Transverse colon (tissue), 4 donors: ENCODE data around the gene DPYD. TPM values are rescaled to one million over a fixed set of nuclear protein-coding genes. Genes with fewer than 3 reads are reported as not detected.

Source experiments
- DNase-seq: peaks from one replicate; pipeline ENCODE4 v3.0.0-alpha.2; 2019
- H3K27ac ChIP-seq, 4 donors: fragments of 200-600 bp; sonication (generic); 2 replicates each; pipeline ENCODE4 v1.5.1; 2016 to 2018; ENCODE audit warnings: inconsistent platforms in 4 of 4
- H3K27me3 ChIP-seq: fragments of 200-600 bp; sonication (generic); 2 replicates; pipeline ENCODE4 v1.5.1; 2017; ENCODE audit warnings: inconsistent platforms
- H3K36me3 ChIP-seq, 4 donors: fragments of 200-600 bp; sonication (generic); 2 replicates each; pipeline ENCODE4 v1.5.1; 2017 to 2019; ENCODE audit warnings: inconsistent platforms in 4 of 4
- H3K4me1 ChIP-seq, 4 donors: fragments of 200-600 bp; sonication (generic); 2 replicates each; pipeline ENCODE4 v1.5.1; 2017 to 2020; ENCODE audit warnings: inconsistent platforms in 4 of 4
- H3K4me3 ChIP-seq, 4 donors: fragments of 200-600 bp; sonication (generic); 1 replicate in 1 of 4; 2 replicates in 3 of 4; pipeline versions ENCODE4 v1.5.1 to v1.6.1; 2017 to 2019; ENCODE audit warnings: inconsistent platforms in 4 of 4
- H3K9me3 ChIP-seq, 2 donors: fragments of 200-600 bp; sonication (generic); 2 replicates each; pipeline ENCODE4 v1.5.1; 2017 to 2019; ENCODE audit warnings: inconsistent platforms in 2 of 2
- CTCF ChIP-seq, 5 experiments: fragments of 200-600 bp in 3 of 5; fragments of 450-650 bp in 2 of 5; sonication (generic) in 3 of 5; IDR thresholded peaks; 1 replicate in 2 of 5; 2 replicates in 3 of 5; pipeline ENCODE4 v1.5.1; 2016 to 2017; ENCODE audit warnings: antibody characterized with exemption in 5 of 5, inconsistent platforms in 3 of 5, mild to moderate bottlenecking in 2 of 5, moderate library complexity in 1 of 5
- EP300 ChIP-seq: sonication (generic); formaldehyde crosslinking; IDR thresholded peaks from one replicate; pipeline ENCODE4 v1.6.1; 2017; ENCODE audit warnings: antibody characterized with exemption, low read depth
- POLR2A ChIP-seq: fragments of 450-650 bp; IDR thresholded peaks from one replicate; pipeline ENCODE4 v1.6.1; 2016; ENCODE audit warnings: antibody characterized with exemption, mild to moderate bottlenecking, moderate library complexity
- POLR2AphosphoS5 ChIP-seq, 3 donors: sonication (generic); formaldehyde crosslinking; IDR thresholded peaks; one replicate each; pipeline ENCODE4 v1.6.1; 2016; ENCODE audit warnings: antibody characterized with exemption in 3 of 3
- WGBS, 2 donors: methylation state at CpG; one replicate each; pipeline ENCODE4 v1.1.5; 2018; ENCODE audit warnings: low coverage in 1 of 2; 5-methylcytosine and 5-hydroxymethylcytosine counted together
- in situ Hi-C, 4 donors: fragments of 200-750 bp; cut with MboI; loops; one replicate each; pipeline versions ENCODE4 v1.15.0 to v1.15.1; 2017; ENCODE audit warnings: low sequenced_read_pairs in 3 of 4, low pct_ligation_motif_present in 1 of 4, low pct_unique_long_range_greater_than_20kb in 1 of 4
- intact Hi-C: fragments of 100-400 bp; cut with DNase I; formaldehyde crosslinking; loops from one replicate; pipeline ENCODE4 v1.15.1; 2023; ENCODE audit warnings: low total_unique reads
- total RNA-seq, 4 donors: library from RNA; depleted of rRNA; stranded (reverse); fragments of >200 nt; gene quantifications; one replicate each; pipeline ENCODE4 v1.1.0, GENCODE V29; 2016

DPYD gene
- total RNA-seq, 4 donors from 2014 or later = 11.2 to 34.8 (median 26.0) TPM

- no peaks in the 10 kb centered on the region for H3K36me3 ChIP-seq
- intact Hi-C loops (no loop called here), in situ Hi-C loops (no loop called here)
- no peaks in the 10 kb centered on the region for H3K4me1 ChIP-seq
- no peaks in the 10 kb centered on the region for H3K27me3 ChIP-seq
- H3K9me3 ChIP-seq = no peaks in the 10 kb centered on the region
- DNase-seq = no peak
- no peak overlapping the region for H3K27ac ChIP-seq
- no peak for TF ChIP-seq POLR2AphosphoS5 (IDR thresholded peaks at IDR 0.05)
- TF ChIP-seq EP300 = no peak
- TF ChIP-seq CTCF (IDR thresholded peaks at IDR 0.05) = no peak
- no peak for TF ChIP-seq POLR2A
- WGBS, 2 donors = 77 to 78% methylated on average over 1 of the region's 1 CpG
- no peak overlapping the region for H3K4me3 ChIP-seq
Observed at GRCh38 chr1:97505816-97506215, 415.0 kb downstream of the DPYD start.

- 98% methylated on average over 3 of the region's 3 CpGs for WGBS, 2 donors
Observed at GRCh38 chr1:97505289-97505688, 415.5 kb downstream of the DPYD start.

GRCh38 chr1:97502360-97502759, 418.5 kb downstream of the DPYD start:
- no peaks in the 10 kb centered on the region for H3K36me3 ChIP-seq
- H3K9me3 ChIP-seq = no peaks in the 10 kb centered on the region
- whole genome bisulfite sequencing, 2 donors = 61 to 66% methylated on average over 4 of the region's 4 CpGs
- no peaks in the 10 kb centered on the region for H3K4me1 ChIP-seq
- intact Hi-C loops = no loop called here
- TF ChIP-seq POLR2A = no peak
- TF ChIP-seq POLR2AphosphoS5 (IDR thresholded peaks at IDR 0.05) = no peak
- no peak for TF ChIP-seq EP300
- no peak for TF ChIP-seq CTCF (IDR thresholded peaks at IDR 0.05)
- in situ Hi-C loops = no loop called here
- no peak overlapping the region for H3K27ac ChIP-seq
- no peak overlapping the region for H3K4me3 ChIP-seq
- no peaks in the 10 kb centered on the region for H3K27me3 ChIP-seq
- DNase-seq = no peak

More at GRCh38 chr1:97505289-97505688, 415.5 kb downstream of the DPYD start:
- no peak overlapping the region for H3K4me3 ChIP-seq
- TF ChIP-seq POLR2AphosphoS5 (IDR thresholded peaks at IDR 0.05) (no peak), EP300 (no peak), CTCF (IDR thresholded peaks at IDR 0.05) (no peak), POLR2A (no peak)
- no peaks in the 10 kb centered on the region for H3K9me3 ChIP-seq
- H3K36me3 ChIP-seq = no peaks in the 10 kb centered on the region
- no peak overlapping the region for H3K27ac ChIP-seq
- intact Hi-C loops (no loop called here), in situ Hi-C loops (no loop called here)
- DNase-seq = no peak
- H3K4me1 ChIP-seq = no peaks in the 10 kb centered on the region
- H3K27me3 ChIP-seq = no peaks in the 10 kb centered on the region

- TF ChIP-seq CTCF (IDR thresholded peaks at IDR 0.05) (no peak), POLR2AphosphoS5 (IDR thresholded peaks at IDR 0.05) (no peak), POLR2A (no peak), EP300 (no peak)
- no peak overlapping the region for H3K27ac ChIP-seq
- no peak overlapping the region for H3K4me3 ChIP-seq
- in situ Hi-C loops (no loop called here), intact Hi-C loops (no loop called here)
- no peaks in the 10 kb centered on the region for H3K36me3 ChIP-seq
- 87 to 89% methylated on average over 3 of the region's 3 CpGs for WGBS, 2 donors
- no peaks in the 10 kb centered on the region for H3K4me1 ChIP-seq
- H3K9me3 ChIP-seq = no peaks in the 10 kb centered on the region
- no peaks in the 10 kb centered on the region for H3K27me3 ChIP-seq
- no peak for DNase-seq
Observed at GRCh38 chr1:97501628-97502027, 419.2 kb downstream of the DPYD start.
